IPS DF 6.9 (cell line): ENCODE results near the gene TMEM247.

Experiments used
- DNase-seq: peaks from one replicate; pipeline ENCODE4 v3.0.0-alpha.2; 2013; ENCODE audit warnings: low read depth, low spot score
- H3K27ac ChIP-seq: one replicate; pipeline ENCODE4 v1.5.1; 2013; ENCODE audit warnings: low read length, control low read depth
- H3K27me3 ChIP-seq: 2 replicates; pipeline ENCODE4 v1.6.1; 2013; ENCODE audit warnings: mild to moderate bottlenecking, low read length; ENCODE audit not compliant: control insufficient read depth, insufficient read depth
- H3K36me3 ChIP-seq: 2 replicates; pipeline ENCODE4 v1.6.1; 2013; ENCODE audit warnings: low read length; ENCODE audit not compliant: control insufficient read depth, insufficient read depth
- H3K4me1 ChIP-seq: 2 replicates; pipeline ENCODE4 v1.6.1; 2013; ENCODE audit warnings: low read length; ENCODE audit not compliant: control insufficient read depth, insufficient read depth
- H3K4me3 ChIP-seq: 2 replicates; pipeline ENCODE4 v1.5.1; 2013; ENCODE audit warnings: mild to moderate bottlenecking, low read length
- H3K9me3 ChIP-seq: 2 replicates; pipeline ENCODE4 v1.6.1; 2013; ENCODE audit warnings: low read length, inconsistent platforms; ENCODE audit not compliant: control insufficient read depth, insufficient read depth
- WGBS: extraction: QIAGEN DNeasy Blood & Tissue Kit; methylation state at CpG from one replicate; pipeline ENCODE4 v1.1.7; 2013; ENCODE audit warnings: mixed read lengths, missing lambda C conversion rate; ENCODE audit not compliant: insufficient read length, insufficient coverage; 5-methylcytosine and 5-hydroxymethylcytosine counted together

TMEM247 gene

DNA sequence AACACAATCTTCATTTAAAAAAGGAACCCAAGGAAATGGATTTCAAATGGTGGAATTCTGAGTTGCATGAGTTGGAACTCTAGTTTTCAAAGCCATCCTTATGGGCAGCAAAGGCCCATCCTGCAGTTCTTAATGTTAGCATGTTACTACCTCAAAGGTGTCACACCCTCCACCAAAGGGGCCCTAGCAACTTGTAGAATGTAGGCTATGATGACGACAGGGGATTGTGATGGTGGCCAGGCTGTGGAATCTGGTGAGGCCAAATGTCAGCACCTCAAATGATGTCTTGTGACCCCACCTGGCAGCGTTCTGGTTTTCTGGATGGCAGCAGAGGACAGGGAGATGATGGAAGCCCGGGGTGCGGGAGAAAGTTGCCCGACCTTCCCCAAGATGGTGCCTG lies at the start of gene TMEM247:
Gene TMEM247 (plus strand): TSS at position 301 of the 400 bp plus-strand sequence.
- no peaks in the 10 kb centered on the region for H3K4me1 ChIP-seq
- H3K4me3 ChIP-seq, result no peak within 1 kb of the TSS
- H3K27ac ChIP-seq, result no peak within 1 kb of the TSS
- no peak for DNase-seq
- no peaks in the 10 kb centered on the region for H3K9me3 ChIP-seq
- H3K27me3 ChIP-seq, result no peaks in the 10 kb centered on the region
- H3K36me3 ChIP-seq, result no peaks in the 10 kb centered on the region
- no CpG with 5 or more reads among the region's 5 CpGs for WGBS

DNA sequence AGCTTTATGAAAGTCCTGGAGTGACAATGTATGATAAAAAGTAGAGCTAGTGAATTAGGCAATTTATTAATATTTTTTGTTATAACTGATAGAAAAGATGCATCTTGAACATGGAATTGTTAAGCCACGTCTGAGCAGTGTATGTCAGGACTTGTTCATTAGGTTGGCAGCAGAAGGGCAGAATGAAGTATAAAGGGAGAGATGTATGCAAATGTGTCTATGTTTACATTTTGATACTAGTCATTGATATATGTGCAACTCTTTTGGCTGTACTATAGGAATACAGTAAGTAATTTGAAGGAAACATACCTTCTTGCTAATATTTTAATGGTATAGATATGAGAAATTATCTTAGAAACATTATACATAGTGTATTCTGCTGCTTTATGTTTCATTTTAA lies 49.0 kb upstream of the TMEM247 start:
- H3K27me3 ChIP-seq, result no peaks in the 10 kb centered on the region
- H3K4me3 ChIP-seq, result no peak overlapping the region
- H3K9me3 ChIP-seq, result no peaks in the 10 kb centered on the region
- no peak for DNase-seq
- H3K36me3 ChIP-seq, result no peaks in the 10 kb centered on the region
- no CpG with 5 or more reads among the region's 1 CpG for WGBS
- no peak overlapping the region for H3K27ac ChIP-seq
- H3K4me1 ChIP-seq, result no peaks in the 10 kb centered on the region

DNA sequence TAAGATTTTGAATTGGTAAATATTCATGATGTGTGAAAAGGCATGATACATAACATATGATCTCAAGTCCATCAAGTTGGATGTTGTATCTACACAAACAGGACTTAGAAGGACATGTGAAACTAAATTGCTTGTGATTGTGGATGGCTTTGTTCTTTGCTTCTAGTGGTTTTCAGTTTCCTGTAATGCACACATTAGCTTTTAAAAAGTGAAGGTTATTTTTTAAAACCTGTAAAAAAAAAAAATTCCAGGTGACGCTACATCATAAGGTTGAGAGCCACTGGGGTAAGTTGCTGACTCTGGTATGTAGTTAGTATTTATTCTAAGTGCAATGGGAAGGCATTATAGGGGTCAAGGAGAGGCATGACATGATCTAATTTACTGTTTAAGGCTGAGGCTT lies 48.4 kb upstream of the TMEM247 start:
- H3K4me1 ChIP-seq, result no peaks in the 10 kb centered on the region
- no peaks in the 10 kb centered on the region for H3K36me3 ChIP-seq
- H3K4me3 ChIP-seq, result no peak overlapping the region
- H3K27ac ChIP-seq, result no peak overlapping the region
- DNase-seq, result no peak
- H3K9me3 ChIP-seq, result no peaks in the 10 kb centered on the region
- no CpG with 5 or more reads among the region's 1 CpG for WGBS
- no peaks in the 10 kb centered on the region for H3K27me3 ChIP-seq

- Histone ChIP-seq H3K27ac (no peak overlapping the region), H3K4me1 (no peaks in the 10 kb centered on the region), H3K4me3 (no peak overlapping the region), H3K9me3 (no peaks in the 10 kb centered on the region), H3K36me3 (no peaks in the 10 kb centered on the region), H3K27me3 (no peaks in the 10 kb centered on the region)
- no peak for DNase-seq
- WGBS, result no CpG with 5 or more reads among the region's 5 CpGs
Observed at GRCh38 chr2:46431481-46432235, 47.7 kb upstream of the TMEM247 start.

- H3K27me3 ChIP-seq, result no peaks in the 10 kb centered on the region
Observed at GRCh38 chr2:46434851-46435273, 44.5 kb upstream of the TMEM247 start.

DNA sequence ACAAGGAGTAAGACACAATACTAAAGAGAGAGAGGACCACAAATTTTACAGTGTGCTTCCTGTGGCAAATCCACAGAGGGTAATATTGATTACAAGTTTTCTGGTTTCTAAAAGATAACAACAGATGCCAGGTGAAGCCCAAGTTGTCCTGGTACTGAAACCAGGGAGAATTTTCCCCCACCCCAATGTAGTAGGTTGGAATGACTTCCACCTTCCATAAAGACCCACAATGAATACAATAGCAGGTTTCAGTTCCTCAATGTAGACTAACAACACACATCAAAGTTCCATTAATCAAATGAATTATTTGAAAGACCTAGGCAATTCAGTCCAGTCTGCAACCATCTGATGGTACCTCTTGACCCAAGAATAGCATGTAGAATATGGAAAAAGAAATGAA lies 44.0 kb upstream of the TMEM247 start:
- DNase-seq, result no peak
- H3K9me3 ChIP-seq, result no peaks in the 10 kb centered on the region
- no peak overlapping the region for H3K27ac ChIP-seq
- no peaks in the 10 kb centered on the region for H3K27me3 ChIP-seq
- no peaks in the 10 kb centered on the region for H3K36me3 ChIP-seq
- H3K4me1 ChIP-seq, result no peaks in the 10 kb centered on the region
- H3K4me3 ChIP-seq, result no peak overlapping the region

More at GRCh38 chr2:46434851-46435273, 44.5 kb upstream of the TMEM247 start:
- Histone ChIP-seq H3K4me1 (no peaks in the 10 kb centered on the region), H3K4me3 (no peak overlapping the region), H3K9me3 (no peaks in the 10 kb centered on the region), H3K36me3 (no peaks in the 10 kb centered on the region), H3K27ac (no peak overlapping the region)
- DNase-seq, result no peak
- WGBS, result no CpG with 5 or more reads among the region's 3 CpGs

GRCh38 chr2:46435796-46436360 lies 43.5 kb upstream of the TMEM247 start:
- DNase-seq, result no peak
- WGBS, result no CpG with 5 or more reads among the region's 4 CpGs

DNA sequence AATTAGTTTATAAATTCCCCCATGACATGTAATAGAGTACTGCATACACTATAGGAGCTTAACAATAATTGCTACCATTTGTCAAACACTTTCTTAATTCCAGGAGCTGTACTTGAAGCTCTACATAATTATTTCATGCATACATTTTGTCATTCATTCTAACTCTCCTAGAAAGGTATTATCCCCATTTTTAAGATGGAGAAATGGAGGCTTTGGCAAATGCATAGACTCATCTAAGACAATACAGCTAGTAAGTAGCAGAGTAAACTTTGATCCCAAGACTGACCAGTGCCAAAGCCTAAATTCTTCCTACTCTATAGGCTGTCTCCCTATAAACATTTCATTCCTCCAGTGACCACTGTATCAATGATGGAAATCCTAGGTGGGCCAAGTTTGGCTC lies 42.6 kb upstream of the TMEM247 start:
- no peak for DNase-seq
- Histone ChIP-seq H3K36me3 (no peaks in the 10 kb centered on the region), H3K4me1 (no peaks in the 10 kb centered on the region), H3K4me3 (no peak overlapping the region), H3K9me3 (no peaks in the 10 kb centered on the region), H3K27ac (no peak overlapping the region), H3K27me3 (no peaks in the 10 kb centered on the region)

More at GRCh38 chr2:46435796-46436360, 43.5 kb upstream of the TMEM247 start:
- H3K27ac ChIP-seq, result no peak overlapping the region
- H3K36me3 ChIP-seq, result no peaks in the 10 kb centered on the region
- no peak overlapping the region for H3K4me3 ChIP-seq
- no peaks in the 10 kb centered on the region for H3K4me1 ChIP-seq
- H3K27me3 ChIP-seq, result no peaks in the 10 kb centered on the region
- no peaks in the 10 kb centered on the region for H3K9me3 ChIP-seq

DNA sequence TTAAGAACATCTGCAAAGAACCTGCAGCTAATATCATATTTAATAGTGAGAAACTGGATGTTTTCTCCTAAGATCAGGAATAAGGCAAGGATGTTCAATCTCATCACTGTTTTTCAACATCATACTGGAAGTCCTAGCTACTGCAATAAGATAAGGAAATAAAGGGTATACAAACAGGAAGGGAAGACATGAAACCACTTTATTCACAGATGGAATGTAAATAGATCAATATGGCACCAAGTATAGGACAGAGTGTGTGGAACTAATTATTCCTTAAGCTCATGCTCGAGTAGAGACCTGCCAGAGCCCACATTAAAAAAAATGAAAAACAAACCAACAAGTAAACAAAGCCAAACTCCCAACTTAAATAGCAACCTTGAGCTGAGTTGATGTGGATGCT lies 41.3 kb upstream of the TMEM247 start:
- Histone ChIP-seq H3K27me3 (no peaks in the 10 kb centered on the region), H3K27ac (no peak overlapping the region), H3K36me3 (no peaks in the 10 kb centered on the region), H3K4me3 (no peak overlapping the region), H3K4me1 (no peaks in the 10 kb centered on the region), H3K9me3 (no peaks in the 10 kb centered on the region)
- no peak for DNase-seq
- WGBS, result no CpG with 5 or more reads among the region's 1 CpG

- Histone ChIP-seq H3K27ac (no peak overlapping the region), H3K4me3 (no peak overlapping the region), H3K4me1 (no peaks in the 10 kb centered on the region), H3K36me3 (no peaks in the 10 kb centered on the region), H3K9me3 (no peaks in the 10 kb centered on the region), H3K27me3 (no peaks in the 10 kb centered on the region)
- no peak for DNase-seq
- WGBS, result no CpG with 5 or more reads among the region's 2 CpGs
Observed at GRCh38 chr2:46438794-46439193, 40.6 kb upstream of the TMEM247 start.

DNA sequence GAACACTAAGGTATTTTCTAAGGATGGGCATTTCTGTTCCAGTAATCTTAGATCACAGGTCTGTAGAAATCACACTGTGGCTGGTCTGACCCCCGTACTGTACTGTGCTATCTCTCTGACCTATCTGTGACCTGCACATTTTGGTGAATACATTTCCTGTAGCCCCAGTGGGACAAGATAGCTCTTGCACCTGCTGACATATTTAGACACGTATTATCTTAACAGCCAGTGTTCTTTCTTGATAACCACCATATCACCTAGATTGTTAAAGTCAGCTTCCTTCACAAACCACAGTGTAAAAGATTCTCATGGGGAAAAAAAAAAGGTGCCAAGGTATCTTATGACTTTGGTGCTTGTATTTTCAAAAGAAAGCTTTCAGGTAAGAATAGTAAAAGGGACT lies 39.8 kb upstream of the TMEM247 start:
- H3K27ac ChIP-seq, result no peak overlapping the region
- no CpG with 5 or more reads among the region's 2 CpGs for WGBS
- H3K9me3 ChIP-seq, result no peaks in the 10 kb centered on the region
- no peak for DNase-seq
- H3K36me3 ChIP-seq, result no peaks in the 10 kb centered on the region
- no peaks in the 10 kb centered on the region for H3K4me1 ChIP-seq
- no peak overlapping the region for H3K4me3 ChIP-seq
- no peaks in the 10 kb centered on the region for H3K27me3 ChIP-seq
